ENCODE results near the gene C14orf119. TPM values are rescaled to one million over a fixed set of nuclear protein-coding genes. Genes with fewer than 3 reads are reported as not detected.

C14orf119 gene
- total and polyA plus RNA-seq, 9 of the 15 experiments (the other 6 are each of a cell fraction or from before 2014, with no cell fraction given) = 36.7 to 251 (median 51.8) TPM

DNA sequence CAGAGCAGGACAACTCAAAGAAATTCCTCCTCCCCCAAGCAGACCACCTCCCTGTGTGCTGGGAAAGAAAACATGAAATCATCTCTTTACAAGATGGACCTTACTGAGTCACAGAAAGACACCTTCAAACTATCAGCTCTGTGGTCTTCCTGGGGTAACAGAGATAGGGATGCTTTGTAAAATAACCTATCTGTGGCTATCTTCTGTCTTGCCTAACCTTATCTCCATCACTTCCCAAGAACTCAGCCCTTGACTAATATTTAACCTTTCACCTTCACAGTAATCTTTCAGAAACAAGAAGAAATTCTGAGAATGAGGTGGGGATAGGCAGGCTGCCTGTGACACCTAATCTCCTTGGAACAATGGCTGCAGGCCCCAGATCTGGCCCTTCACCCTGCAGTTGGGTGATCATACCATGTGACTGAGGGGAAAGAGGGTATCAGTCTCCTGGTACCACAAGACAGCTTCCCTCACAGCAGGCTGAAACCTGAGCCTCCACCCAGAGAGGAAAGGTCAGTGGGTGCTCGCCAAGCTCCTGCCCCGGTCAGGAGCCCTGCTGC, 51.1 kb downstream of the C14orf119 start:
- POLR2A ChIA-PET = interaction anchor here (0.6 to 1.4 kb wide), 6 partner anchors 9 to 1686 kb away, joined by 3 to 6 read pairs (median 4); no protein-coding TSS in a partner anchor
- no TSS peak for BruUV-seq (replicated peaks)
- in situ Hi-C loops (cut with MboI) = no loop called here
- Histone ChIP-seq H3K9ac (ENCODE audit: insufficient read depth in 1 of 2, low read depth in 2 of 2, low read length in 2 of 2) (0 out of 4 replicates have a peak overlapping the region, but pooled peaks of 1 of the 2 experiments have one; percentile 27), H3K4me2 (ENCODE audit: insufficient read depth, low read length) (peak overlapping the region; percentile 64), H2AFZ (ENCODE audit: low read depth, low read length) (peak overlapping the region; percentile 1; the same call in 1 of the 2 replicates), H3K36me3 (ENCODE audit: control insufficient read depth, insufficient read depth, low read length) (no peaks in the 10 kb centered on the region; the same call in 2 of the 3 replicates), H4K20me1 (replicated peaks; ENCODE audit: control insufficient read depth, insufficient read depth, low read length) (no peaks in the 10 kb centered on the region), H3K27ac (ENCODE audit: extremely low read depth, low read depth, low read length) (peak overlapping the region; percentile 56), H3K79me2 (ENCODE audit: control insufficient read depth, insufficient read depth, low read length) (no peaks in the 10 kb centered on the region), H3K27me3 (ENCODE audit: control insufficient read depth in 2 of 2, insufficient read depth in 2 of 2, low read length in 2 of 2) (no peaks in the 10 kb centered on the region), H3K4me1 (replicated peaks in 1 of 2; ENCODE audit: control insufficient read depth in 2 of 2, insufficient read depth in 2 of 2, low read length in 2 of 2) (peaks cover 35 to 50% of the 10 kb centered on the region in 2 experiments; a peak in 4 of 5 replicates), H3K4me3 (no peak overlapping the region), H3K9me3 (replicated peaks; ENCODE audit: control insufficient read depth, insufficient read depth, low read depth, low read length) (no peaks in the 10 kb centered on the region), H3K9me1 (ENCODE audit: control insufficient read depth, insufficient read depth, low read length) (no peaks in the 10 kb centered on the region)
- peak; percentile 85 for ATAC-seq
- peak; percentile 92 to 95 (median 93) for DNase-seq (ENCODE audit: extremely low read depth in 1 of 4, low spot score in 3 of 4)
- WGBS (ENCODE audit: insufficient coverage, low coverage, missing lambda C conversion rate) = 0% methylated on average over 2 of the region's 2 CpGs
- CTCF ChIA-PET (ENCODE audit: low intra/inter-chr PET ratio) = no interaction called here
- intact Hi-C loops (cut with micrococcal nuclease) = loop anchor here (2.0 kb wide), 1 partner anchor 26 kb away; no protein-coding TSS in a partner anchor
- FAIRE-seq = peak; percentile 94
- TF ChIP-seq ZNF140 (CRISPR knock-in tag; IDR thresholded peaks at IDR 0.05) = no peak
- TF ChIP-seq EGR1 (conservative IDR thresholded peaks at IDR 0.05) = peak; percentile 65
- TF ChIP-seq CC2D1A (IDR thresholded peaks at IDR 0.05) = peak; percentile 98; the same call in 1 of the 2 replicates
- TF ChIP-seq, protein P1, sequence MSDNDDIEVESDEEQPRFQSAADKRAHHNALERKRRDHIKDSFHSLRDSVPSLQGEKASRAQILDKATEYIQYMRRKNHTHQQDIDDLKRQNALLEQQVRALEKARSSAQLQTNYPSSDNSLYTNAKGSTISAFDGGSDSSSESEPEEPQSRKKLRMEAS (CRISPR knock-in tag; IDR thresholded peaks at IDR 0.05) = peak; percentile 60
- TF ChIP-seq ESRRA (IDR thresholded peaks at IDR 0.05; ENCODE audit: borderline replicate concordance, low read depth) = peak; percentile 87; the same call in 1 of the 2 replicates
- no peak for TF ChIP-seq ZNF778 (CRISPR knock-in tag; IDR thresholded peaks at IDR 0.05)
- TF ChIP-seq, protein P2, sequence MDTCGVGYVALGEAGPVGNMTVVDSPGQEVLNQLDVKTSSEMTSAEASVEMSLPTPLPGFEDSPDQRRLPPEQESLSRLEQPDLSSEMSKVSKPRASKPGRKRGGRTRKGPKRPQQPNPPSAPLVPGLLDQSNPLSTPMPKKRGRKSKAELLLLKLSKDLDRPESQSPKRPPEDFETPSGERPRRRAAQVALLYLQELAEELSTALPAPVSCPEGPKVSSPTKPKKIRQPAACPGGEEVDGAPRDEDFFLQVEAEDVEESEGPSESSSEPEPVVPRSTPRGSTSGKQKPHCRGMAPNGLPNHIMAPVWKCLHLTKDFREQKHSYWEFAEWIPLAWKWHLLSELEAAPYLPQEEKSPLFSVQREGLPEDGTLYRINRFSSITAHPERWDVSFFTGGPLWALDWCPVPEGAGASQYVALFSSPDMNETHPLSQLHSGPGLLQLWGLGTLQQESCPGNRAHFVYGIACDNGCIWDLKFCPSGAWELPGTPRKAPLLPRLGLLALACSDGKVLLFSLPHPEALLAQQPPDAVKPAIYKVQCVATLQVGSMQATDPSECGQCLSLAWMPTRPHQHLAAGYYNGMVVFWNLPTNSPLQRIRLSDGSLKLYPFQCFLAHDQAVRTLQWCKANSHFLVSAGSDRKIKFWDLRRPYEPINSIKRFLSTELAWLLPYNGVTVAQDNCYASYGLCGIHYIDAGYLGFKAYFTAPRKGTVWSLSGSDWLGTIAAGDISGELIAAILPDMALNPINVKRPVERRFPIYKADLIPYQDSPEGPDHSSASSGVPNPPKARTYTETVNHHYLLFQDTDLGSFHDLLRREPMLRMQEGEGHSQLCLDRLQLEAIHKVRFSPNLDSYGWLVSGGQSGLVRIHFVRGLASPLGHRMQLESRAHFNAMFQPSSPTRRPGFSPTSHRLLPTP (IDR thresholded peaks at IDR 0.05; ENCODE audit: borderline replicate concordance, extremely low read depth, insufficient read length) = no peak
- no peak for TF ChIP-seq NEUROD1 (IDR thresholded peaks at IDR 0.05; ENCODE audit: borderline replicate concordance, low read depth, low read length, partially characterized antibody)
- TF ChIP-seq, protein P3, sequence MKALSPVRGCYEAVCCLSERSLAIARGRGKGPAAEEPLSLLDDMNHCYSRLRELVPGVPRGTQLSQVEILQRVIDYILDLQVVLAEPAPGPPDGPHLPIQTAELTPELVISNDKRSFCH (CRISPR knock-in tag; IDR thresholded peaks at IDR 0.05) = no peak
- TF ChIP-seq, protein P3 (tag; IDR thresholded peaks at IDR 0.05) = peak; percentile 93
- no peak for TF ChIP-seq ZNF436 (CRISPR knock-in tag; IDR thresholded peaks at IDR 0.05)
- TF ChIP-seq, protein P4, sequence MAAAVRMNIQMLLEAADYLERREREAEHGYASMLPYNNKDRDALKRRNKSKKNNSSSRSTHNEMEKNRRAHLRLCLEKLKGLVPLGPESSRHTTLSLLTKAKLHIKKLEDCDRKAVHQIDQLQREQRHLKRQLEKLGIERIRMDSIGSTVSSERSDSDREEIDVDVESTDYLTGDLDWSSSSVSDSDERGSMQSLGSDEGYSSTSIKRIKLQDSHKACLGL (CRISPR knock-in tag; IDR thresholded peaks at IDR 0.05; ENCODE audit: borderline replicate concordance, poor library complexity, severe bottlenecking) = no peak
- TF ChIP-seq ADNP (tag; IDR thresholded peaks at IDR 0.05) = no peak
- no peak for TF ChIP-seq CAMTA2 (CRISPR knock-in tag; conservative IDR thresholded peaks at IDR 0.05)
- peak; percentile 24 to 30; a peak in 1 of 4 replicates for TF ChIP-seq FOXA3 (CRISPR knock-in tag; conservative IDR thresholded peaks at IDR 0.05 in 1 of 2, IDR thresholded peaks at IDR 0.05 in 1 of 2)
- TF ChIP-seq, protein P5, sequence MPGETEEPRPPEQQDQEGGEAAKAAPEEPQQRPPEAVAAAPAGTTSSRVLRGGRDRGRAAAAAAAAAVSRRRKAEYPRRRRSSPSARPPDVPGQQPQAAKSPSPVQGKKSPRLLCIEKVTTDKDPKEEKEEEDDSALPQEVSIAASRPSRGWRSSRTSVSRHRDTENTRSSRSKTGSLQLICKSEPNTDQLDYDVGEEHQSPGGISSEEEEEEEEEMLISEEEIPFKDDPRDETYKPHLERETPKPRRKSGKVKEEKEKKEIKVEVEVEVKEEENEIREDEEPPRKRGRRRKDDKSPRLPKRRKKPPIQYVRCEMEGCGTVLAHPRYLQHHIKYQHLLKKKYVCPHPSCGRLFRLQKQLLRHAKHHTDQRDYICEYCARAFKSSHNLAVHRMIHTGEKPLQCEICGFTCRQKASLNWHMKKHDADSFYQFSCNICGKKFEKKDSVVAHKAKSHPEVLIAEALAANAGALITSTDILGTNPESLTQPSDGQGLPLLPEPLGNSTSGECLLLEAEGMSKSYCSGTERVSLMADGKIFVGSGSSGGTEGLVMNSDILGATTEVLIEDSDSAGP (CRISPR knock-in tag; IDR thresholded peaks at IDR 0.05) = no peak

Measured in K562 (cell line).